ENCODE results near the gene ACTN1. TPM values are rescaled to one million over a fixed set of nuclear protein-coding genes. Genes with fewer than 3 reads are reported as not detected.

Gene ACTN1
- total RNA-seq, 4 donors from 2014 or later = 40.3 to 585 (median 80.1) TPM

GRCh38 chr14:68888025-68888850 is 90.9 kb downstream of the ACTN1 start:
- peak in 2 of 3 donors; percentile 27 to 42 for DNase-seq

GRCh38 chr14:68886109-68886434 is 93.0 kb downstream of the ACTN1 start:
- H3K27me3 ChIP-seq = no peaks in the 10 kb centered on the region
- H3K9me3 ChIP-seq = no peaks in the 10 kb centered on the region
- no peak overlapping the region for H3K27ac ChIP-seq
- peak in 1 of 3 donors; percentile 33 for DNase-seq
- H3K4me3 ChIP-seq = no peak overlapping the region
- no peaks in the 10 kb centered on the region for H3K4me1 ChIP-seq
- TF ChIP-seq POLR2A (IDR thresholded peaks at IDR 0.05) (no peak), CTCF (IDR thresholded peaks at IDR 0.05) (no peak)
- peaks cover 0 to 78% (median 0%) of the 10 kb centered on the region in 3 donors for H3K36me3 ChIP-seq

More at GRCh38 chr14:68888025-68888850, 90.9 kb downstream of the ACTN1 start:
- H3K4me3 ChIP-seq = no peak overlapping the region
- peaks cover 0 to 71% (median 0%) of the 10 kb centered on the region in 3 donors for H3K36me3 ChIP-seq
- H3K27me3 ChIP-seq = no peaks in the 10 kb centered on the region
- H3K9me3 ChIP-seq = no peaks in the 10 kb centered on the region
- TF ChIP-seq CTCF (IDR thresholded peaks at IDR 0.05) (no peak), POLR2A (IDR thresholded peaks at IDR 0.05) (no peak)
- peak overlapping the region in 1 of 4 donors; percentile 12 for H3K27ac ChIP-seq
- H3K4me1 ChIP-seq = no peaks in the 10 kb centered on the region

- H3K27ac ChIP-seq = peak overlapping the region in 2 of 4 donors; percentile 3 to 26
Measured at GRCh38 chr14:68885226-68886108, 93.6 kb downstream of the ACTN1 start.

GRCh38 chr14:68884031-68885030 is 94.8 kb downstream of the ACTN1 start:
- H3K4me1 ChIP-seq = no peaks in the 10 kb centered on the region
- H3K9me3 ChIP-seq = no peaks in the 10 kb centered on the region
- peak in 2 of 3 donors; percentile 20 to 45 for DNase-seq
- H3K27ac ChIP-seq = peak overlapping the region in 1 of 4 donors; percentile 57
- H3K27me3 ChIP-seq = no peaks in the 10 kb centered on the region
- H3K36me3 ChIP-seq = peaks cover 0 to 78% (median 0%) of the 10 kb centered on the region in 3 donors
- no peak for TF ChIP-seq POLR2A (IDR thresholded peaks at IDR 0.05)
- TF ChIP-seq CTCF (IDR thresholded peaks at IDR 0.05) = no peak
- no peak overlapping the region for H3K4me3 ChIP-seq

More at GRCh38 chr14:68885226-68886108, 93.6 kb downstream of the ACTN1 start:
- Histone ChIP-seq H3K9me3 (no peaks in the 10 kb centered on the region), H3K36me3 (peaks cover 0 to 78% (median 0%) of the 10 kb centered on the region in 3 donors), H3K27me3 (no peaks in the 10 kb centered on the region), H3K4me1 (no peaks in the 10 kb centered on the region), H3K4me3 (no peak overlapping the region)
- DNase-seq = peak in 2 of 3 donors; percentile 23 to 35
- TF ChIP-seq POLR2A (IDR thresholded peaks at IDR 0.05) = no peak

- H3K4me1 ChIP-seq = no peaks in the 10 kb centered on the region
- H3K27ac ChIP-seq = no peak overlapping the region
- peaks cover 0 to 83% (median 0%) of the 10 kb centered on the region in 3 donors for H3K36me3 ChIP-seq
- TF ChIP-seq CTCF (IDR thresholded peaks at IDR 0.05) (no peak), POLR2A (IDR thresholded peaks at IDR 0.05) (no peak)
- H3K27me3 ChIP-seq = no peaks in the 10 kb centered on the region
- H3K9me3 ChIP-seq = no peaks in the 10 kb centered on the region
- H3K4me3 ChIP-seq = no peak overlapping the region
- DNase-seq = peak in 1 of 3 donors; percentile 23
Measured at GRCh38 chr14:68882235-68882634, 96.9 kb downstream of the ACTN1 start.
